Esophagus muscularis mucosa (tissue), 4 donors: Measurements from ENCODE around the gene CXCL16. TPM values are rescaled to one million over a fixed set of nuclear protein-coding genes. Genes with fewer than 3 reads are reported as not detected.
"Not testable (repeated sequence)": the region's sequence is repeated elsewhere in the genome, so short reads cannot be mapped to it uniquely, and the experiment has no call there.

Experiments used
- DNase-seq: peaks from one replicate; pipeline ENCODE4 v3.0.0-alpha.2; 2017; ENCODE audit errors: extremely low spot score
- H3K27ac ChIP-seq, 4 donors: fragments of 200-600 bp; sonication (generic); replicated peaks in 1 of 4; 1 replicate in 3 of 4; 2 replicates in 1 of 4; pipeline ENCODE4 v1.5.1; 2016 to 2019; ENCODE audit warnings: mild to moderate bottlenecking in 1 of 4
- H3K27me3 ChIP-seq, 4 donors: fragments of 200-600 bp; sonication (generic); one replicate each; pipeline versions ENCODE4 v1.5.1 to v1.6.0; 2016 to 2019
- H3K36me3 ChIP-seq, 4 donors: fragments of 200-600 bp; sonication (generic); one replicate each; pipeline ENCODE4 v1.5.1; 2016 to 2019
- H3K4me1 ChIP-seq, 4 donors: fragments of 200-600 bp; sonication (generic); one replicate each; pipeline ENCODE4 v1.5.1; 2016 to 2019
- H3K4me3 ChIP-seq, 4 donors: fragments of 200-600 bp; sonication (generic); 1 replicate in 2 of 4; 2 replicates in 2 of 4; pipeline ENCODE4 v1.5.1; 2016 to 2019; ENCODE audit warnings: mild to moderate bottlenecking in 4 of 4, moderate library complexity in 1 of 4
- H3K9me3 ChIP-seq, 4 donors: fragments of 200-600 bp; sonication (generic); 1 replicate in 3 of 4; 2 replicates in 1 of 4; pipeline ENCODE4 v1.5.1; 2016 to 2019
- EP300 ChIP-seq: sonication (generic); formaldehyde crosslinking; IDR thresholded peaks from one replicate; pipeline ENCODE4 v1.6.1; 2017; ENCODE audit warnings: antibody characterized with exemption
- POLR2A ChIP-seq: fragments of 450-650 bp; IDR thresholded peaks from one replicate; pipeline ENCODE4 v1.6.1; 2017; ENCODE audit warnings: antibody characterized with exemption, moderate library complexity, mild to moderate bottlenecking, low read depth
- POLR2AphosphoS5 ChIP-seq, 2 donors: sonication (generic); formaldehyde crosslinking; IDR thresholded peaks; one replicate each; pipeline ENCODE4 v1.6.1; 2017; ENCODE audit warnings: antibody characterized with exemption in 2 of 2
- WGBS: methylation state at CpG from one replicate; pipeline ENCODE4 v1.1.5; 2018; 5-methylcytosine and 5-hydroxymethylcytosine counted together
- intact Hi-C: fragments of 100-400 bp; cut with DNase I; formaldehyde crosslinking; loops from one replicate; pipeline ENCODE4 v1.15.1; 2023
- total RNA-seq, 4 donors: library from RNA; depleted of rRNA; stranded (reverse); fragments of >200 nt; gene quantifications; one replicate each; pipeline versions ENCODE4 v1.1.0 to v1.2.1, GENCODE V29; 2016
- TF ChIP-seq, protein P1 (sequence below), 3 experiments: fragments of 200-600 bp in 2 of 3; fragments of 450-650 bp in 1 of 3; sonication (generic) in 2 of 3; IDR thresholded peaks; one replicate each; pipeline ENCODE4 v1.5.1; 2017 to 2019; ENCODE audit warnings: antibody characterized with exemption in 3 of 3, mild to moderate bottlenecking in 2 of 3, moderate library complexity in 1 of 3

Gene CXCL16
- total RNA-seq, 4 donors from 2014 or later: 5.8 to 21.7 (median 9.4) TPM

DNA sequence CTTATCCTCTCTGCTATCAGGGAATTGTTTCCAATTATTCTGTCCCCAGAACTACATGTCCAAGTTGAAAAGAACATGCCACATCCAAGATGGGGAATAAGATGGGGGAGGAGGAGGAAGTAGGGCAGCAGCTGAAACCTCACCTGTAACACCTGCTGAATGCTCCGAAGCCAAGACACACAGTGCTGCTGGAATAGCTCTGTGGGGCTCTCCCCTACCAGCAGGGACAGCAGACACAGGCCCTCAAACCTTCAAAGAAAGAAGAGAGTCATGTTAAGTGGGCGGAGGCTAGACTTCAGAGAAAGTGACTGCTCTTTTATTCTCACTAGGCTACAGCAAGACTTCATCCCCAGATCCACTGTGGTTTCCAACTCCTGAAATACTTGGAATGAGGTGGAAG lies 49.0 kb downstream of the CXCL16 start:
- Histone ChIP-seq H3K27me3 (no peaks in the 10 kb centered on the region), H3K9me3 (no peaks in the 10 kb centered on the region), H3K4me1 (peaks cover 0 to 16% (median 15%) of the 10 kb centered on the region in 4 donors), H3K4me3 (no peak overlapping the region), H3K27ac (peak overlapping the region in 1 of 4 donors; percentile 62), H3K36me3 (peaks cover 9 to 42% (median 25%) of the 10 kb centered on the region in 4 donors)
- intact Hi-C loops: no loop called here
- 91% methylated on average over 2 of the region's 2 CpGs for WGBS
- TF ChIP-seq EP300: no peak
- TF ChIP-seq POLR2A: no peak
- no peak for TF ChIP-seq POLR2AphosphoS5 (IDR thresholded peaks at IDR 0.05)
- TF ChIP-seq, protein P1, sequence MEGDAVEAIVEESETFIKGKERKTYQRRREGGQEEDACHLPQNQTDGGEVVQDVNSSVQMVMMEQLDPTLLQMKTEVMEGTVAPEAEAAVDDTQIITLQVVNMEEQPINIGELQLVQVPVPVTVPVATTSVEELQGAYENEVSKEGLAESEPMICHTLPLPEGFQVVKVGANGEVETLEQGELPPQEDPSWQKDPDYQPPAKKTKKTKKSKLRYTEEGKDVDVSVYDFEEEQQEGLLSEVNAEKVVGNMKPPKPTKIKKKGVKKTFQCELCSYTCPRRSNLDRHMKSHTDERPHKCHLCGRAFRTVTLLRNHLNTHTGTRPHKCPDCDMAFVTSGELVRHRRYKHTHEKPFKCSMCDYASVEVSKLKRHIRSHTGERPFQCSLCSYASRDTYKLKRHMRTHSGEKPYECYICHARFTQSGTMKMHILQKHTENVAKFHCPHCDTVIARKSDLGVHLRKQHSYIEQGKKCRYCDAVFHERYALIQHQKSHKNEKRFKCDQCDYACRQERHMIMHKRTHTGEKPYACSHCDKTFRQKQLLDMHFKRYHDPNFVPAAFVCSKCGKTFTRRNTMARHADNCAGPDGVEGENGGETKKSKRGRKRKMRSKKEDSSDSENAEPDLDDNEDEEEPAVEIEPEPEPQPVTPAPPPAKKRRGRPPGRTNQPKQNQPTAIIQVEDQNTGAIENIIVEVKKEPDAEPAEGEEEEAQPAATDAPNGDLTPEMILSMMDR (IDR thresholded peaks at IDR 0.05): no peak
- DNase-seq: no peak

DNA sequence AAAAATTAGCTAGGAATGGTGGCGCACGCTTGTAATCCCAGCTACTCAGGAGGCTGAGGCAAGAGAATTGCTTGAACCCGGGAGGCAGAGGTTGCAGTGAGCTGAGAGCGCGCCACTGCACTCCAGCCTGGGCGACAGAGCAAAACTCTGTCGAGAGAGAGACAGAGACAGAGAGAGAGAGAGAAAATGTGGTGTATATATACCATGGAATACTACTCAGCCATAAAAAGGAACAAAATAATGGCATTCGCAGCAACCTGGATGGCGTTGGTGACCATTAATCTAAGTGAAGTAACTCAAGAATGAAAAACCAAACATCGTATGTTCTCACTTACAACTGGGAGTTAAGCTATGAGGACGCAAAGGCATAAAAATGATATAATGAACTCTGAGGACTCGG lies 49.9 kb downstream of the CXCL16 start:
- Histone ChIP-seq H3K36me3 (peaks cover 9 to 43% (median 24%) of the 10 kb centered on the region in 4 donors), H3K4me1 (peaks cover 0 to 16% (median 15%) of the 10 kb centered on the region in 4 donors)
- DNase-seq, H3K27me3 ChIP-seq, H3K27ac ChIP-seq, H3K4me3 ChIP-seq, intact Hi-C loops, H3K9me3 ChIP-seq: not testable (repeated sequence)
- 90% methylated on average over 12 of the region's 12 CpGs for WGBS

DNA sequence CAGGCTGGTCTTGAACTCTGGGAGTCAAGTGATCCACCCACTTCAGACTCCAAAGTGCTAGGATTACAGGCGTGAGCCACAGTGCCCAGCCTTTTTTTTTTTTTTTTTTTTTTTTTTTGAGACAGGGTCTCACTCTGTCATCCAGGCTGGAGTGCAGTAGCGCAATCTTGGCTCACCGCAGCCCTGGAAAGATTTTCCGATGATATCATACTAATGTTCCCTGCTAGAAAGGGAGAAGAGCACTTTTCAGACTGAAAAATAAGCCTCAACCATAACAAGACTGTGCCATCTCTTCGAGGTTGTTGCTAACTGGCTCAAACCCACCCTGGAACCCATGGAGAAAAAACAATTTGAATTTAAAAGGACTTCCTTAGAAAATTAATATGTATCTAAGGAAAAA lies 56.0 kb downstream of the CXCL16 start:
- H3K27me3 ChIP-seq, H3K9me3 ChIP-seq, H3K4me3 ChIP-seq, intact Hi-C loops, DNase-seq: not testable (repeated sequence)
- 42% methylated on average over 5 of the region's 5 CpGs for WGBS
- TF ChIP-seq POLR2AphosphoS5 (IDR thresholded peaks at IDR 0.05): peak in 1 of 2 donors; percentile 13
- peaks cover 10 to 54% (median 40%) of the 10 kb centered on the region in 4 donors for H3K36me3 ChIP-seq
- peaks cover 0 to 12% (median 8%) of the 10 kb centered on the region in 4 donors for H3K4me1 ChIP-seq
- peak overlapping the region; percentile 56 to 71 (median 61) for H3K27ac ChIP-seq

Other genes with a start within 250 kb of the CXCL16 start
- gene SPNS2, start 241.0 kb downstream of the CXCL16 start, total RNA-seq: 10 to 100 TPM in 3 of 4 donors, 1 to 10 TPM in 1; 10.0 to 19.9 (median 18.8) TPM
- 10 to 100 TPM; 31.6 to 45.4 (median 36.1) TPM for gene MYBBP1A, start 184.5 kb downstream of the CXCL16 start, total RNA-seq
- gene GGT6, start 179.4 kb downstream of the CXCL16 start, total RNA-seq: not detected
- gene SMTNL2, start 155.4 kb downstream of the CXCL16 start, total RNA-seq: 1 to 10 TPM; 3.0 to 7.2 (median 4.7) TPM
- gene ALOX15, start 98.2 kb downstream of the CXCL16 start, total RNA-seq: not detected
- gene PELP1, start 35.8 kb downstream of the CXCL16 start, total RNA-seq: 10 to 100 TPM; 17.0 to 35.0 (median 24.0) TPM
- 10 to 100 TPM; 25.4 to 41.4 (median 31.4) TPM for gene ARRB2, start 29.3 kb downstream of the CXCL16 start, total RNA-seq
- gene MED11, start 8.5 kb downstream of the CXCL16 start, total RNA-seq: 10 to 100 TPM; 23.3 to 36.4 (median 26.6) TPM
- gene ZMYND15, start 95 bp downstream of the CXCL16 start, total RNA-seq: under 1 TPM in 3 of 4 donors, not detected in 1; 0.23 to 0.50 (median 0.42) TPM
- gene TM4SF5, start 32.0 kb upstream of the CXCL16 start, total RNA-seq: not detected
- gene VMO1, start 46.4 kb upstream of the CXCL16 start, total RNA-seq: 1 to 10 TPM in 3 of 4 donors, under 1 TPM in 1; 0.86 to 3.3 (median 2.6) TPM
- gene GLTPD2, start 49.0 kb upstream of the CXCL16 start, total RNA-seq: not detected
- 100 to 1,000 TPM; 162 to 205 (median 190) TPM for gene PSMB6, start 56.2 kb upstream of the CXCL16 start, total RNA-seq
- gene PLD2, start 67.2 kb upstream of the CXCL16 start, total RNA-seq: 10 to 100 TPM in 3 of 4 donors, 1 to 10 TPM in 1; 9.6 to 15.2 (median 12.0) TPM
- gene MINK1, start 93.4 kb upstream of the CXCL16 start, total RNA-seq: 10 to 100 TPM; 28.8 to 55.2 (median 38.8) TPM
- 1 to 10 TPM in 2 of 4 donors, under 1 TPM in 2; 0.32 to 1.5 (median 0.88) TPM for gene C17orf107, start 159.6 kb upstream of the CXCL16 start, total RNA-seq
- 1 to 10 TPM in 1 of 4 donors, under 1 TPM in 2, not detected in 1; 0.13 to 1.2 (median 0.63) TPM for gene CHRNE, start 163.2 kb upstream of the CXCL16 start, total RNA-seq
- under 1 TPM in 1 of 4 donors, not detected in 3; 0.33 TPM for gene GP1BA, start 192.3 kb upstream of the CXCL16 start, total RNA-seq
- gene SLC25A11, start 200.1 kb upstream of the CXCL16 start, total RNA-seq: 10 to 100 TPM; 38.8 to 73.4 (median 55.5) TPM
- 10 to 100 TPM; 59.8 to 96.3 (median 69.5) TPM for gene RNF167, start 200.3 kb upstream of the CXCL16 start, total RNA-seq
- gene PFN1, start 208.6 kb upstream of the CXCL16 start, total RNA-seq: 1,000 to 10,000 TPM; 1,019 to 1,635 (median 1,341) TPM
- gene ENO3, start 211.2 kb upstream of the CXCL16 start, total RNA-seq: 1 to 10 TPM; 1.2 to 7.2 (median 2.1) TPM
- 10 to 100 TPM; 45.5 to 74.7 (median 63.6) TPM for gene SPAG7, start 227.9 kb upstream of the CXCL16 start, total RNA-seq
- gene CAMTA2, start 247.7 kb upstream of the CXCL16 start, total RNA-seq: 10 to 100 TPM; 24.0 to 48.2 (median 28.4) TPM